Heart left ventricle (tissue), 16 donors: ENCODE measurements around the gene FOXP1. TPM values are rescaled to one million over a fixed set of nuclear protein-coding genes. Genes with fewer than 3 reads are reported as not detected.

ENCODE experiments used
- ATAC-seq, 4 donors: fragments of 200-7000 bp; cut with Tn5 transposase; one replicate each; pipeline ENCODE4 v1.9.1; 2020 to 2022; ENCODE audit warnings: moderate library complexity in 4 of 4, mild to moderate bottlenecking in 3 of 4, moderate number of reproducible peaks in 1 of 4
- DNase-seq, 5 donors: peaks; one replicate each; pipeline ENCODE4 v3.0.0-alpha.2; 2020
- H3K27ac ChIP-seq, 12 donors: fragments of 200-600 bp; sonication (generic) in 4 of 12; one replicate each; pipeline versions ENCODE4 v1.5.0 to v1.8.0; 2016 to 2022; ENCODE audit warnings: mild to moderate bottlenecking in 2 of 12
- H3K27me3 ChIP-seq, 9 donors: fragments of 200-600 bp; sonication (generic) in 2 of 9; one replicate each; pipeline versions ENCODE4 v1.5.1 to v1.8.0; 2016 to 2022; ENCODE audit warnings: mild to moderate bottlenecking in 3 of 9
- H3K36me3 ChIP-seq, 9 donors: fragments of 200-600 bp; sonication (generic) in 2 of 9; one replicate each; pipeline versions ENCODE4 v1.5.0 to v1.8.0; 2018 to 2022; ENCODE audit warnings: mild to moderate bottlenecking in 2 of 9
- H3K4me1 ChIP-seq, 12 donors: fragments of 200-600 bp; sonication (generic) in 4 of 12; one replicate each; pipeline versions ENCODE4 v1.5.0 to v1.8.0; 2016 to 2022; ENCODE audit warnings: mild to moderate bottlenecking in 3 of 12
- H3K4me3 ChIP-seq, 12 donors: fragments of 200-600 bp; sonication (generic) in 4 of 12; one replicate each; pipeline versions ENCODE4 v1.5.0 to v1.8.0; 2017 to 2022; ENCODE audit warnings: mild to moderate bottlenecking in 9 of 12, moderate library complexity in 4 of 12
- H3K9me3 ChIP-seq, 12 donors: fragments of 200-600 bp; sonication (generic) in 4 of 12; one replicate each; pipeline versions ENCODE4 v1.5.0 to v1.8.0; 2016 to 2022; ENCODE audit warnings: mild to moderate bottlenecking in 1 of 12
- POLR2A ChIP-seq, 2 donors: fragments of 450-650 bp; IDR thresholded peaks; one replicate each; pipeline ENCODE4 v1.6.1; 2017; ENCODE audit warnings: antibody characterized with exemption in 2 of 2, mild to moderate bottlenecking in 2 of 2, moderate library complexity in 2 of 2
- WGBS, 4 donors: extraction: QIAGEN DNeasy Blood & Tissue Kit in 2 of 4; methylation state at CpG; one replicate each; pipeline versions ENCODE4 v1.1.5 to v1.1.7; 2013 to 2018; 5-methylcytosine and 5-hydroxymethylcytosine counted together
- intact Hi-C, 10 donors: fragments of 100-400 bp; cut with DNase I; formaldehyde crosslinking; loops; one replicate each; pipeline versions ENCODE4 v1.11.1 to v1.14.2; 2022
- polyA plus RNA-seq, 2 donors: library from polyadenylated mRNA; stranded (reverse); fragments of 200-250 nt; gene quantifications; one replicate each; pipeline ENCODE4 v1.2.3, GENCODE V29; 2013
- total RNA-seq, 9 donors: library from RNA; depleted of rRNA in 2 of 9; stranded (reverse); fragments of >200 nt in 2 of 9; fragmentation: NEBNext Ultra II Directional in 3 of 9; extraction: Animal tissue kit (Norgen Biotek cat#: 25700) in 3 of 9; gene quantifications; one replicate each; pipeline versions ENCODE4 v1.1.0 to v1.2.4, GENCODE V29; 2016 to 2023
- TF ChIP-seq, protein P1 (sequence below), 12 donors: fragments of 200-600 bp; sonication (generic) in 4 of 12; IDR thresholded peaks; one replicate each; pipeline versions ENCODE4 v1.5.0 to v1.8.0; 2018 to 2022; ENCODE audit warnings: antibody characterized with exemption in 12 of 12, mild to moderate bottlenecking in 5 of 12
- donor health status: ischemic (EF 13 %, LVEDD 7.1; RV severe dilation, severe dysfunction).
- donor health status: healthy with polysubstance abuse.
- donor health status: DM: no; HTN: yes; CAD: no.
- donor health status: DM: no; HTN: no; CAD: no.
- donor health status: ischemic (EF 25% LVEDD 6.9; RV normal size, moderate dysfunction).
- donor health status: ischemic (EF 25% LVEDD 5.7; RV mildly dilated, moderate dysfunction).
- donor health status: healthy.
- donor health status: DM: yes; HTN: yes; CAD: no.
- donor health status: ischemic (EF 35%, LVEDD 5.7; RV mildly dilated, moderate dysfunction).
- donor health status: nonischemic (EF 11% LVEDD 7.7; RV severe dilation, severe dysfunction).
- donor health status: DM: yes; HTN: yes; CAD: no.
- donor health status: PGD.
- donor health status: ischemic (EF 29% LVEDD 5.4; RV normal size, mild dysfunction).
- donor health status: nonischemic (EF 23%, LVEDD 6.1; RV moderate dilation, normal function).

The FOXP1 gene
- total and polyA plus RNA-seq, 11 donors, result 14.9 to 67.8 (median 41.1) TPM

DNA sequence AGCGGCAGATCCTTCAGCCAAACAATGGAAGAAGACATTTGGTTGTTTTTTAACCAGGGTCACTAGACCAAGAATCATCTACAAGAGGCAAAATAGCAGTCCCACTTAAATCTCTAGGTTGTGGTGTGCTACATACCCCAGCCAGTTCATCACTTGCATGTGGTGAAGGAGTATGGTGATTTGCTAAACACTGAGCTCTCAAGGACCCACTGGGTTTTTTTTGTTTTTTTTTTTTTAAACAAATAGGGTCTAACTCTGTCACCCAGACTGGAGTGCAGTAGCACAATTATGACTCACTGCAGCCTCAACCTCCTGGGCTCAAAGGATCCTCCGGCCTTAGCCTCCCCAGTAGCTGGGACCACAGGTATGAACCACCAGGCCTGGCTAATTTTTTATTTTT, 508.0 kb downstream of the FOXP1 start:
- DNase-seq, result no peak
- Histone ChIP-seq H3K9me3 (no peaks in the 10 kb centered on the region), H3K4me3 (no peak overlapping the region), H3K4me1 (peaks cover 0 to 50% (median 18%) of the 10 kb centered on the region in 12 donors), H3K27me3 (no peaks in the 10 kb centered on the region), H3K27ac (no peak overlapping the region), H3K36me3 (no peaks in the 10 kb centered on the region)
- TF ChIP-seq POLR2A (IDR thresholded peaks at IDR 0.05), result no peak
- TF ChIP-seq, protein P1, sequence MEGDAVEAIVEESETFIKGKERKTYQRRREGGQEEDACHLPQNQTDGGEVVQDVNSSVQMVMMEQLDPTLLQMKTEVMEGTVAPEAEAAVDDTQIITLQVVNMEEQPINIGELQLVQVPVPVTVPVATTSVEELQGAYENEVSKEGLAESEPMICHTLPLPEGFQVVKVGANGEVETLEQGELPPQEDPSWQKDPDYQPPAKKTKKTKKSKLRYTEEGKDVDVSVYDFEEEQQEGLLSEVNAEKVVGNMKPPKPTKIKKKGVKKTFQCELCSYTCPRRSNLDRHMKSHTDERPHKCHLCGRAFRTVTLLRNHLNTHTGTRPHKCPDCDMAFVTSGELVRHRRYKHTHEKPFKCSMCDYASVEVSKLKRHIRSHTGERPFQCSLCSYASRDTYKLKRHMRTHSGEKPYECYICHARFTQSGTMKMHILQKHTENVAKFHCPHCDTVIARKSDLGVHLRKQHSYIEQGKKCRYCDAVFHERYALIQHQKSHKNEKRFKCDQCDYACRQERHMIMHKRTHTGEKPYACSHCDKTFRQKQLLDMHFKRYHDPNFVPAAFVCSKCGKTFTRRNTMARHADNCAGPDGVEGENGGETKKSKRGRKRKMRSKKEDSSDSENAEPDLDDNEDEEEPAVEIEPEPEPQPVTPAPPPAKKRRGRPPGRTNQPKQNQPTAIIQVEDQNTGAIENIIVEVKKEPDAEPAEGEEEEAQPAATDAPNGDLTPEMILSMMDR (IDR thresholded peaks at IDR 0.05), result no peak
- no peak for ATAC-seq
- 95 to 99% (median 98%) methylated on average over 2 of the region's 2 CpGs for WGBS, 4 donors
- intact Hi-C loops, result loop anchor here in 5 of 10 donors (10.0 kb wide), 3 partner anchors 361 to 531 kb away; no protein-coding TSS in a partner anchor

DNA sequence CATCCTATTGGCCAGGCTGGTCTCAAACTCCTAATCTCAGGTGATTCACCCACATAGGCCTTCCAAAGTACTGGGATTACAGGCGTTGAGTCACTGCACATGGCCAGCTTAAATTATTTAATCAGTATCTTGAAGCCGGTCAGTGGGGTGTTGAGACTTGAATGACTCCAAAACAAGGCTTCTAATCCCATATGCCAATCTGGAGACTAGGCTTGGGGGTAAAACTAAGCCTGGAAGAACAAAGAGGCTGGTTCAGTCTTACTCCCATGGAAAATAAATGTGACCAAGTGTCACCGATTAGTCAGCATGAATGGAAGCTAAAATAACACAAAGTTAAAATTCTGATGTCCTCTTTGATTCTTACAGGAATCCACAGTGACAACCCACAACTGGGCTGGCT, 509.1 kb downstream of the FOXP1 start:
- ATAC-seq, result no peak

DNA sequence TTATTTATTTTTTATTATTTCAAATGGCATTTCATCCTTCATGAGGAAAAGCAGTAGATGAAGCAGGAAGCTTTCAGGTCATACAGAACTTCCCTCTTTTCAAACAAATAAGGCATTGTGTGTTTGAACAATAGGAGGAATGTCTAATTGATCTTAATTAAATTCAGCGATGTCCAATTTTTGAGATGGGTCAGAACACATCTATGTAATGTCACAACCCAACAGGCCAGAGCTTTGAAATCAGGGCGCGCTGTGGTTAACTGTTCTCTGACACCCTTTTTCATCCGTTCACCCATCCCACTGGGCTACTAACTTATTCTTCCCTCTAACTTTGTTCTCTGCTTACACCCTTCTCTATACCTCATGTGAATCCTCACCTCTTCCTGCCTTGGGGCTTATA, 510.5 kb downstream of the FOXP1 start:
- peak overlapping the region in 2 of 12 donors; percentile 10 to 97 for H3K27ac ChIP-seq
- DNase-seq, result no peak
- 74 to 85% (median 82%) methylated on average over 4 of the region's 4 CpGs for WGBS, 4 donors
- intact Hi-C loops, result loop anchor here in 7 of 10 donors (5.0 to 10.0 kb wide), 7 partner anchors 34 to 528 kb away; no protein-coding TSS in a partner anchor
- no peaks in the 10 kb centered on the region for H3K27me3 ChIP-seq
- no peak overlapping the region for H3K4me3 ChIP-seq
- ATAC-seq, result no peak
- TF ChIP-seq, protein P1 (IDR thresholded peaks at IDR 0.05), result no peak
- TF ChIP-seq POLR2A (IDR thresholded peaks at IDR 0.05), result no peak
- H3K9me3 ChIP-seq, result no peaks in the 10 kb centered on the region
- H3K4me1 ChIP-seq, result peaks cover 0 to 66% (median 26%) of the 10 kb centered on the region in 12 donors
- H3K36me3 ChIP-seq, result no peaks in the 10 kb centered on the region

More for the DNA sequence above, 509.1 kb downstream of the FOXP1 start:
- Histone ChIP-seq H3K9me3 (no peaks in the 10 kb centered on the region), H3K36me3 (no peaks in the 10 kb centered on the region), H3K27me3 (no peaks in the 10 kb centered on the region), H3K4me3 (no peak overlapping the region), H3K27ac (peak overlapping the region in 1 of 12 donors; percentile 48), H3K4me1 (peaks cover 0 to 59% (median 26%) of the 10 kb centered on the region in 12 donors)
- TF ChIP-seq POLR2A (IDR thresholded peaks at IDR 0.05), result no peak
- TF ChIP-seq, protein P1 (IDR thresholded peaks at IDR 0.05), result no peak
- DNase-seq, result no peak
- 89 to 94% (median 91%) methylated on average over 3 of the region's 3 CpGs for WGBS, 4 donors
- intact Hi-C loops, result loop anchor here in 7 of 10 donors (5.0 to 10.0 kb wide), 7 partner anchors 33 to 530 kb away; no protein-coding TSS in a partner anchor

DNA sequence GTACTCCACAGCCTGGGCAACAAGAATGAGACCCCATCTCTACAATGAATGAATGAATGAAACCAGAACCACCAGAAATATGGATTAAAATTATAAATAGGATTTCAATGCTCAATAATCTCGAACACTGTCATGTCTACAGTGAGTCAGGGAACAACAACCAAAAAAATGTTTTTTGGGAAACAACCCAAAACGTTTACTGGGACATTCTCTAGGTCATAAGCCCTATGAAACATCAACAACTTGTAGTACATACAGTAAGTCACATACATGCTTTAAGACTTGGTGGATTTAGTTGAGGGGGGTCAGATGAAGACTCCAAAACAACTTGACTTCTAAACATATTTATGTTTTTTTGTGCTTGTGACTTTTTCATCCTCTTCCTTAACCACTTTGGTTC, 511.2 kb downstream of the FOXP1 start:
- Histone ChIP-seq H3K4me1 (peaks cover 0 to 62% (median 27%) of the 10 kb centered on the region in 12 donors), H3K4me3 (no peak overlapping the region), H3K27me3 (no peaks in the 10 kb centered on the region), H3K36me3 (no peaks in the 10 kb centered on the region), H3K9me3 (no peaks in the 10 kb centered on the region), H3K27ac (peak overlapping the region in 1 of 12 donors; percentile 97)
- ATAC-seq (no peak), DNase-seq (no peak)
- WGBS, 4 donors, result 69 to 83% (median 74%) methylated on average over 2 of the region's 2 CpGs
- intact Hi-C loops, result loop anchor here in 7 of 10 donors (5.0 to 10.0 kb wide), 7 partner anchors 35 to 527 kb away; no protein-coding TSS in a partner anchor
- no peak for TF ChIP-seq POLR2A (IDR thresholded peaks at IDR 0.05)
- TF ChIP-seq, protein P1 (IDR thresholded peaks at IDR 0.05), result no peak
